Osteoblast (primary cell): ENCODE results near the gene VPS37C. TPM values are rescaled to one million over a fixed set of nuclear protein-coding genes. Genes with fewer than 3 reads are reported as not detected.
A peak's percentile ranks its signal among the peaks of the same experiment; 100 is the strongest.

ENCODE experiments used
- DNase-seq: peaks from one replicate; pipeline ENCODE4 v3.0.0; 2011; ENCODE audit warnings: low spot score, mixed read lengths; ENCODE audit not compliant: insufficient read length; ENCODE audit errors: missing footprints
- H2AFZ ChIP-seq: 2 replicates; pipeline ENCODE4 v1.6.0; 2011; ENCODE audit warnings: mild to moderate bottlenecking, low read length
- H3K27ac ChIP-seq: 2 replicates; pipeline ENCODE4 v1.5.1; 2011; ENCODE audit warnings: mild to moderate bottlenecking, low read depth, low read length, moderate library complexity
- H3K27me3 ChIP-seq: 2 replicates; pipeline ENCODE4 v1.6.0; 2012; ENCODE audit warnings: mild to moderate bottlenecking, control low read depth, inconsistent platforms, low read length, moderate library complexity; ENCODE audit not compliant: insufficient read depth
- H3K36me3 ChIP-seq: 2 replicates; pipeline ENCODE4 v1.5.1; 2011; ENCODE audit warnings: mild to moderate bottlenecking, low read length, control low read depth, moderate library complexity; ENCODE audit not compliant: insufficient read depth
- H3K4me1 ChIP-seq: 2 replicates; pipeline ENCODE4 v1.5.1; 2011; ENCODE audit warnings: mild to moderate bottlenecking, low read length, control low read depth, moderate library complexity; ENCODE audit not compliant: insufficient read depth
- H3K4me2 ChIP-seq: 2 replicates; pipeline ENCODE4 v1.6.0; 2011; ENCODE audit warnings: mild to moderate bottlenecking, low read length; ENCODE audit not compliant: insufficient read depth
- H3K4me3 ChIP-seq: fragments of 200-600 bp; sonication (generic); 3 replicates; pipeline ENCODE4 v1.5.1; 2012; ENCODE audit warnings: mild to moderate bottlenecking, low read length, inconsistent platforms; ENCODE audit not compliant: insufficient read depth
- H3K79me2 ChIP-seq: 2 replicates; pipeline ENCODE4 v1.6.0; 2012; ENCODE audit warnings: mild to moderate bottlenecking, low read length, control low read depth, inconsistent platforms; ENCODE audit not compliant: insufficient read depth
- H3K9me3 ChIP-seq: 2 replicates; pipeline ENCODE4 v1.5.1; 2011; ENCODE audit warnings: low read depth, low read length, control low read depth
- H4K20me1 ChIP-seq: 2 replicates; pipeline ENCODE4 v1.6.0; 2012; ENCODE audit warnings: mild to moderate bottlenecking, low read length, control low read depth; ENCODE audit not compliant: insufficient read depth
- total RNA-seq: library from RNA; depleted of rRNA; stranded (reverse); fragments of >200 nt; gene quantifications from 2 replicates; pipeline ENCODE4 v1.2.3, GENCODE V29; 2012
- TF ChIP-seq, protein P1 (sequence below): IDR thresholded peaks from 2 replicates; pipeline ENCODE4 v1.5.1; 2011; ENCODE audit warnings: mild to moderate bottlenecking, low read depth, low read length, moderate library complexity; ENCODE audit errors: extremely low read depth

The VPS37C gene
- total RNA-seq, 1 donor, result 19.2 TPM

DNA sequence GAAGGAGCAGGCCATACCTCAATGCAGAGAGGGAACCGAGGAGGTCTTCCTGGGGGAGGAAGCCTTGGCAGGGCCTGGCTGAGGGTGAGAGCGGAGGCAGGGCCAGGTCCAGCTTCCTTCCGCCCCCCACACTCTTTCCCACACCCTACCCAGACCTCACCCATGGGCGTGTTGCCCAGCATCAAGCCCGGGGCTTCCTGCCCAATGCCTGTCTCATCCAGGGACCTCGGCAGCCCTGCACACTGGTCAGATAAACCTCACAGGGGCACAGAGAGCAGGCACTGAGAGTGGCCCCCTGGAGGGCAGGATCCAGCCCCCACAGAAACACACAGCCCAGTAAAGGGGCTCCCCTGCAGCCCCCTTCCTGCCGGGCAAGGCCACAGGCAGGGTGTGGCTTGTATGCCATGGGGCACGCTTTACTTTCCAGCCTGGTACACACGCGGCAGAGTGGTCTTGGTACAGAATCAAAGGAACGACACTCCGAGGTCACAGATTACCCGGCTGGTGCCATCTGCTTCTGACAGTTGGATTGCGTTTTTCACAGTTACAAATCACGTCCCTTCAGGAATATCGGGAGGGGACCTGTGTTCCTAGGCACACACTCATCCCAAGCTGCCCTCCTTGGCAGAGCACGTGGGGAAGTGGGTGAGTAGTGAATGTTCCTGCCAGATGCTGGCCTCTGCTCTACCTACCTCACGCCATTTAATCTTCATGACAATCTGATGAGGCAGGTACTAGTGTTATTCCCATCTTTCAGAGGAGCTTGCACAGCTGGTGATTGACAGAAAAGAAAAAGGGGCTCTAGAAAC is 79.0 kb downstream of the VPS37C start:
- Histone ChIP-seq H3K36me3 (no peaks in the 10 kb centered on the region), H3K79me2 (no peaks in the 10 kb centered on the region), H3K4me2 (no peak overlapping the region), H3K27ac (no peak overlapping the region), H3K9me3 (no peaks in the 10 kb centered on the region), H3K27me3 (peaks cover 7% of the 10 kb centered on the region), H4K20me1 (no peaks in the 10 kb centered on the region), H2AFZ (no peak overlapping the region), H3K4me3 (no peak overlapping the region), H3K4me1 (no peaks in the 10 kb centered on the region)
- TF ChIP-seq, protein P1, sequence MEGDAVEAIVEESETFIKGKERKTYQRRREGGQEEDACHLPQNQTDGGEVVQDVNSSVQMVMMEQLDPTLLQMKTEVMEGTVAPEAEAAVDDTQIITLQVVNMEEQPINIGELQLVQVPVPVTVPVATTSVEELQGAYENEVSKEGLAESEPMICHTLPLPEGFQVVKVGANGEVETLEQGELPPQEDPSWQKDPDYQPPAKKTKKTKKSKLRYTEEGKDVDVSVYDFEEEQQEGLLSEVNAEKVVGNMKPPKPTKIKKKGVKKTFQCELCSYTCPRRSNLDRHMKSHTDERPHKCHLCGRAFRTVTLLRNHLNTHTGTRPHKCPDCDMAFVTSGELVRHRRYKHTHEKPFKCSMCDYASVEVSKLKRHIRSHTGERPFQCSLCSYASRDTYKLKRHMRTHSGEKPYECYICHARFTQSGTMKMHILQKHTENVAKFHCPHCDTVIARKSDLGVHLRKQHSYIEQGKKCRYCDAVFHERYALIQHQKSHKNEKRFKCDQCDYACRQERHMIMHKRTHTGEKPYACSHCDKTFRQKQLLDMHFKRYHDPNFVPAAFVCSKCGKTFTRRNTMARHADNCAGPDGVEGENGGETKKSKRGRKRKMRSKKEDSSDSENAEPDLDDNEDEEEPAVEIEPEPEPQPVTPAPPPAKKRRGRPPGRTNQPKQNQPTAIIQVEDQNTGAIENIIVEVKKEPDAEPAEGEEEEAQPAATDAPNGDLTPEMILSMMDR, result no peak
- DNase-seq, result no peak

DNA sequence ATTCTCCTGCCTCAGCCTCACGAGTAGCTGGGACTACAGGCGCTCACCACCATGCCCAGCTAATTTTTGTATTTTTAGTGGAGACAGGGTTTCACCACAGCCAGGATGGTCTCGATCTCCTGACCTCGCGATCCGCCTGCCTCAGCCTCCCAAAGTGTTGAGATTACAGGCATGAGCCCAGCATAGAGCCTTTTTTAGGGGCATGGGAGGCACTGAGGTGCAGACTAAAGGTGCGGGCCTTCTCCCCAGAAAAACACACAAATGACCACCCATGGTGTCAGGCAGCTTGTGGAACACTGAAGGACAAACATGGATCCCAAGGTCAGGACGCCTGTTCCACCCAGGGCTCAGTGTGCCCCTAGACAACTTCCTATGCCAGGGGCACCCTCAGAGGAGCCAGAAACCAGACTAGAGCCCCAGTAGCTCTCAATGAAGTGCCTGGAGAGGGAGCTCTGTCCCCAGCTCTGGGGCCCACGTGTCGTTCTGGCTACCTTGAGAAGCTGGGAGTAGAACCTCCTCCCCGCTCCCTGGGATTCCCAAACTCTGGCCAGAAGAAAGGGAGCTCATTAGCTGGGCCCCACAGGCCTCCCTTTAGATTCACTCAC is 80.1 kb downstream of the VPS37C start:
- peaks cover 10% of the 10 kb centered on the region for H3K27me3 ChIP-seq
- H4K20me1 ChIP-seq, result no peaks in the 10 kb centered on the region
- H3K27ac ChIP-seq, result no peak overlapping the region
- H3K4me2 ChIP-seq, result no peak overlapping the region
- no peaks in the 10 kb centered on the region for H3K79me2 ChIP-seq
- H3K36me3 ChIP-seq, result no peaks in the 10 kb centered on the region
- H2AFZ ChIP-seq, result no peak overlapping the region
- TF ChIP-seq, protein P1, result no peak
- H3K4me3 ChIP-seq, result no peak overlapping the region
- H3K4me1 ChIP-seq, result no peaks in the 10 kb centered on the region
- peak; percentile 42 for DNase-seq
- no peaks in the 10 kb centered on the region for H3K9me3 ChIP-seq

DNA sequence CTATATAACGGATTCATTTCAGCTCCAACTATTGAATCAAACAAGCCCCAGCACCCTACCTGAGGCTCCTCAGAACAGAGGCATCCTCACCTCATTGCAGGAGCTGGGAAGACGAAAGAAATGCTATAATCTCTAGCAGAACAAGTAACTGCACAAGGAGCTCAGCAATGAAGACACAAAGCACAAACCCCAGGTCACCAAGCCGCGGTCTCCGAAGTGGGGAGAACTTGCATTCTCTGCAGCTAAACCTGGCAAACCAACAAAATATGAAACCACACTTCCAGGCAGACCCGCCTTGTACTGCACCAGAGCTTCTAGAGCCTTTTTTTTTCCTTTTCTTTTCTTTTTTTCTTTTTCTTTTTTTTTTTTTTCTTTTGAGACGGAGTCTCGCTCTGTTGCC is 80.7 kb downstream of the VPS37C start:
- Histone ChIP-seq H3K79me2 (no peaks in the 10 kb centered on the region), H3K27ac (no peak overlapping the region), H3K9me3 (no peaks in the 10 kb centered on the region), H3K36me3 (no peaks in the 10 kb centered on the region), H3K4me3 (no peak overlapping the region), H4K20me1 (no peaks in the 10 kb centered on the region), H3K27me3 (peaks cover 10% of the 10 kb centered on the region), H3K4me1 (no peaks in the 10 kb centered on the region), H2AFZ (no peak overlapping the region), H3K4me2 (no peak overlapping the region)
- peak; percentile 18 for DNase-seq
- TF ChIP-seq, protein P1, result no peak

Other genes with a start within 250 kb of the VPS37C start
- 36.6 and 38.6 TPM in 2 replicates for gene TMEM109, start 247.3 kb downstream of the VPS37C start, total RNA-seq
- gene TMEM132A, start 237.0 kb downstream of the VPS37C start, total RNA-seq, result 12.1 and 19.5 TPM in 2 replicates
- gene SLC15A3, start 209.2 kb downstream of the VPS37C start, total RNA-seq, result 10.9 and 13.0 TPM in 2 replicates
- gene CD6, start 189.7 kb downstream of the VPS37C start, total RNA-seq, result not detected in 2 replicates
- gene CD5, start 58.9 kb downstream of the VPS37C start, total RNA-seq, result not detected in 2 replicates
- not detected in 2 replicates for gene PGA3, start 42.1 kb upstream of the VPS37C start, total RNA-seq
- gene PGA4, start 60.9 kb upstream of the VPS37C start, total RNA-seq, result not detected in 2 replicates
- gene PGA5, start 79.7 kb upstream of the VPS37C start, total RNA-seq, result not detected in 2 replicates
- gene VWCE, start 133.9 kb upstream of the VPS37C start, total RNA-seq, result 4.7 and 6.2 TPM in 2 replicates
- 330 and 331 TPM in 2 replicates for gene DDB1, start 171.7 kb upstream of the VPS37C start, total RNA-seq
- gene TKFC, start 171.8 kb upstream of the VPS37C start, total RNA-seq, result 21.8 and 30.0 TPM in 2 replicates
- gene CYB561A3, start 200.5 kb upstream of the VPS37C start, total RNA-seq, result 149 and 151 TPM in 2 replicates
- gene TMEM138, start 200.9 kb upstream of the VPS37C start, total RNA-seq, result 41.3 and 48.3 TPM in 2 replicates
- 5.8 and 8.3 TPM in 2 replicates for gene TMEM216, start 231.2 kb upstream of the VPS37C start, total RNA-seq